ENCODE data around the gene BATF3. TPM values are rescaled to one million over a fixed set of nuclear protein-coding genes. Genes with fewer than 3 reads are reported as not detected.

Gene BATF3
- total and polyA plus RNA-seq, 10 donors, result 10.8 to 34.0 (median 14.0) TPM

DNA sequence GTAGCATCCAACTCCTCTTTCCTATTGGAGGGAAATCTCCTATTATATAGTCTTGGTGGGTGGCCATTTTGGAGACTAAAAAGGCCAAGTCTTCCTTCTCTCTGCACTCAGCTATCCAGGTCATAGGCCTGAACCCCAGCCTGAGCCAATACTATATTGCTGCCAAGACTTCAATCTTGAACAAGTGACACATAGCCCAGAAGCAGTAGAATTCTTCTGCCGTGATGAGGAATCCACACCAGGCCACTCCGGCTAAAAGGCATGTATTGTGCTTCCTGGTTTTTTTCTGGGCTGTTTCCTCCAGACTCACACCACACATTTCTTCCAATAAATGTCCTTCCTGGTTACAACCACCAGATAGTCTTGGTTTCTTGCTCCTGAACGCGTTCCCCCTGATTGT is 48.1 kb downstream of the BATF3 start:
- WGBS, 5 donors, result 75 to 92% (median 91%) methylated on average over 4 of the region's 4 CpGs
- Histone ChIP-seq H3K36me3 (no peaks in the 10 kb centered on the region), H3K9me3 (no peaks in the 10 kb centered on the region), H3K27ac (no peak overlapping the region), H3K4me3 (no peak overlapping the region), H3K4me1 (no peaks in the 10 kb centered on the region), H3K27me3 (replicated peaks in 1 of 7) (peaks cover 0 to 8% (median 0%) of the 10 kb centered on the region in 7 donors)
- intact Hi-C loops (cut with DNase I; ENCODE audit: low total_unique reads), result loop anchor here (10.0 kb wide), 1 partner anchor 157 kb away; no protein-coding TSS in a partner anchor
- TF ChIP-seq POLR2A (IDR thresholded peaks at IDR 0.05) (no peak), POLR2AphosphoS5 (IDR thresholded peaks at IDR 0.05) (no peak)
- TF ChIP-seq, protein P1, sequence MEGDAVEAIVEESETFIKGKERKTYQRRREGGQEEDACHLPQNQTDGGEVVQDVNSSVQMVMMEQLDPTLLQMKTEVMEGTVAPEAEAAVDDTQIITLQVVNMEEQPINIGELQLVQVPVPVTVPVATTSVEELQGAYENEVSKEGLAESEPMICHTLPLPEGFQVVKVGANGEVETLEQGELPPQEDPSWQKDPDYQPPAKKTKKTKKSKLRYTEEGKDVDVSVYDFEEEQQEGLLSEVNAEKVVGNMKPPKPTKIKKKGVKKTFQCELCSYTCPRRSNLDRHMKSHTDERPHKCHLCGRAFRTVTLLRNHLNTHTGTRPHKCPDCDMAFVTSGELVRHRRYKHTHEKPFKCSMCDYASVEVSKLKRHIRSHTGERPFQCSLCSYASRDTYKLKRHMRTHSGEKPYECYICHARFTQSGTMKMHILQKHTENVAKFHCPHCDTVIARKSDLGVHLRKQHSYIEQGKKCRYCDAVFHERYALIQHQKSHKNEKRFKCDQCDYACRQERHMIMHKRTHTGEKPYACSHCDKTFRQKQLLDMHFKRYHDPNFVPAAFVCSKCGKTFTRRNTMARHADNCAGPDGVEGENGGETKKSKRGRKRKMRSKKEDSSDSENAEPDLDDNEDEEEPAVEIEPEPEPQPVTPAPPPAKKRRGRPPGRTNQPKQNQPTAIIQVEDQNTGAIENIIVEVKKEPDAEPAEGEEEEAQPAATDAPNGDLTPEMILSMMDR (IDR thresholded peaks at IDR 0.05 in 8 of 11, conservative IDR thresholded peaks at IDR 0.05 in 3 of 11), result no peak
- DNase-seq, result no peak

DNA sequence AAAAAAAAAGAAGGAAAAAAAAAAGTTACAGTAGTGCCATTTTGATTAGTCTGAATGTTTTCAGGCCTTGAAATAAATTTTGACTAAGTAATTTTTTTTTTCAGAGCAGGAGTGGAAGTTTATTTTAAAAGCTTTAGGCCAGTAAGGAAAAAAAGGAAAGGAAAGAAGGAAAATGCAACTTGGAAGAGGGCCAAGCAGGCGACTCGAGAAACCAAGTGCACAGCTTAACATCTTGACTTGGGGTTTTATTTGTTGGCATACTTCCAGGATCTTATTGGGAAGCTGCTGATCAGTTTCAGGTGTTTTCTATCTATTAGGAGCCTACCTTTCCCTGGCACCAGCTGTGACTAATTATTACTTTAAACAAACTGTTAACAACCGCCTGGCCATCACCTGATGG is 49.4 kb downstream of the BATF3 start:
- H3K36me3 ChIP-seq, result no peaks in the 10 kb centered on the region
- no peaks in the 10 kb centered on the region for H3K9me3 ChIP-seq
- TF ChIP-seq POLR2AphosphoS5 (IDR thresholded peaks at IDR 0.05), result no peak
- TF ChIP-seq, protein P1 (IDR thresholded peaks at IDR 0.05 in 8 of 11, conservative IDR thresholded peaks at IDR 0.05 in 3 of 11), result no peak
- no peak for TF ChIP-seq POLR2A (IDR thresholded peaks at IDR 0.05)
- intact Hi-C loops (cut with DNase I; ENCODE audit: low total_unique reads), result loop anchor here (10.0 kb wide), 1 partner anchor 155 kb away; no protein-coding TSS in a partner anchor
- H3K27me3 ChIP-seq (replicated peaks in 1 of 7), result peaks cover 0 to 5% (median 0%) of the 10 kb centered on the region in 7 donors
- WGBS, 5 donors, result 23 to 50% (median 37%) methylated on average over 3 of the region's 3 CpGs
- DNase-seq, result no peak
- no peaks in the 10 kb centered on the region for H3K4me1 ChIP-seq
- no peak overlapping the region for H3K27ac ChIP-seq
- H3K4me3 ChIP-seq, result no peak overlapping the region

DNA sequence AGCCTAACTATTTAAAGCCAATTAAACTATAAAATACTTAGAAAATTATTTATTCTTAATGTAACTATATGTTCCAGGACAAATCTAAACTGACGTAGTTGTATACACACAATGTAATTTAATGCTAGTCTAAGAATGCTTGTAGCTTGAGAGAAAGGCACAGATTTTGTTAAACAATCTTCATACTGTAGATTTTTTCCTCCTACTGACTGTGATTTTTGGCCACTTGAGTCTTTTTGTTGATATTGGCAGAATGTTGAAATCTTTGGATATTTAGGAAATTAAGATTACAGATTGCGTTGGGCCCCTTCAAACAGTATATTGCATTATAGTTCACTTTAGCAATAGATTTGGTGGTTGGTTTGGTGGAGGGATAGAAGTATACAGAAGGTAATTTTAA is 50.6 kb downstream of the BATF3 start:
- Histone ChIP-seq H3K27me3 (replicated peaks in 1 of 7) (no peaks in the 10 kb centered on the region), H3K4me1 (no peaks in the 10 kb centered on the region), H3K4me3 (no peak overlapping the region), H3K36me3 (no peaks in the 10 kb centered on the region), H3K9me3 (no peaks in the 10 kb centered on the region), H3K27ac (no peak overlapping the region)
- TF ChIP-seq, protein P1 (IDR thresholded peaks at IDR 0.05 in 8 of 11, conservative IDR thresholded peaks at IDR 0.05 in 3 of 11), result no peak
- TF ChIP-seq POLR2AphosphoS5 (IDR thresholded peaks at IDR 0.05) (no peak), POLR2A (IDR thresholded peaks at IDR 0.05) (no peak)
- DNase-seq, result no peak
- 73 to 92% (median 84%) methylated on average over 2 of the region's 2 CpGs for WGBS, 5 donors
- intact Hi-C loops (cut with DNase I; ENCODE audit: low total_unique reads), result no loop called here

DNA sequence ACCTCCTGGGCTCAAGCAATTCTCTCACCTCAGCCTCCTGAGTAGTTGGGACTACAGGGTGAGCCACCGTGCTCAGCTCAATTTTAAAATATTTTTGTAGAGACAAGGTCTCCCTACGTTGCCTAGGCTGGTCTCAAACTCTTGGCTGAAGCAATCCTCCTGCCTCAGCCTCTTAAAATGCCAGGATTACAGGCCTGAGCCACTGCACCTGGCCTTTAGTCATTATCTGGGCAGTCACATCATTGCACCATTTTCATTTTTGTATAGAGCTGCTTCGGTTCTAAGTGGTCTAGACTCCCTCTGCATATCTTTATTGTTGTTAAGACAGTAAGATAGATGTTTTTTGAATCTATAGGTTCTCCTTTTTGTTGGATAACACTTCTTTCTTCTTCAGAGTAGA is 51.2 kb downstream of the BATF3 start:
- intact Hi-C loops (cut with DNase I; ENCODE audit: low total_unique reads), result no loop called here
- H3K36me3 ChIP-seq, result no peaks in the 10 kb centered on the region

More for the DNA sequence above, 51.2 kb downstream of the BATF3 start:
- no peak overlapping the region for H3K4me3 ChIP-seq
- TF ChIP-seq, protein P1 (IDR thresholded peaks at IDR 0.05 in 8 of 11, conservative IDR thresholded peaks at IDR 0.05 in 3 of 11), result no peak
- TF ChIP-seq POLR2AphosphoS5 (IDR thresholded peaks at IDR 0.05), result no peak
- no peak for TF ChIP-seq POLR2A (IDR thresholded peaks at IDR 0.05)
- H3K4me1 ChIP-seq, result no peaks in the 10 kb centered on the region
- 79 to 92% (median 89%) methylated on average over 3 of the region's 3 CpGs for WGBS, 5 donors
- DNase-seq, result no peak
- no peaks in the 10 kb centered on the region for H3K27me3 ChIP-seq (replicated peaks in 1 of 7)
- H3K27ac ChIP-seq, result no peak overlapping the region
- no peaks in the 10 kb centered on the region for H3K9me3 ChIP-seq

All from spleen (tissue), 11 donors.